Measurements from ENCODE around the gene TRIM8. TPM values are rescaled to one million over a fixed set of nuclear protein-coding genes. Genes with fewer than 3 reads are reported as not detected.

The TRIM8 gene
- total RNA-seq, 1 donor, result 126 TPM

GRCh38 chr10:102656791-102657371, 12.6 kb downstream of the TRIM8 start:
- no peak overlapping the region for H2AFZ ChIP-seq (ENCODE audit: low read length)
- TF ChIP-seq, protein P1, sequence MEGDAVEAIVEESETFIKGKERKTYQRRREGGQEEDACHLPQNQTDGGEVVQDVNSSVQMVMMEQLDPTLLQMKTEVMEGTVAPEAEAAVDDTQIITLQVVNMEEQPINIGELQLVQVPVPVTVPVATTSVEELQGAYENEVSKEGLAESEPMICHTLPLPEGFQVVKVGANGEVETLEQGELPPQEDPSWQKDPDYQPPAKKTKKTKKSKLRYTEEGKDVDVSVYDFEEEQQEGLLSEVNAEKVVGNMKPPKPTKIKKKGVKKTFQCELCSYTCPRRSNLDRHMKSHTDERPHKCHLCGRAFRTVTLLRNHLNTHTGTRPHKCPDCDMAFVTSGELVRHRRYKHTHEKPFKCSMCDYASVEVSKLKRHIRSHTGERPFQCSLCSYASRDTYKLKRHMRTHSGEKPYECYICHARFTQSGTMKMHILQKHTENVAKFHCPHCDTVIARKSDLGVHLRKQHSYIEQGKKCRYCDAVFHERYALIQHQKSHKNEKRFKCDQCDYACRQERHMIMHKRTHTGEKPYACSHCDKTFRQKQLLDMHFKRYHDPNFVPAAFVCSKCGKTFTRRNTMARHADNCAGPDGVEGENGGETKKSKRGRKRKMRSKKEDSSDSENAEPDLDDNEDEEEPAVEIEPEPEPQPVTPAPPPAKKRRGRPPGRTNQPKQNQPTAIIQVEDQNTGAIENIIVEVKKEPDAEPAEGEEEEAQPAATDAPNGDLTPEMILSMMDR (IDR thresholded peaks at IDR 0.05; ENCODE audit: extremely low read depth, low read depth, low read length), result no peak
- no peak overlapping the region for H3K27ac ChIP-seq (ENCODE audit: low read depth, low read length)
- H3K4me3 ChIP-seq (ENCODE audit: insufficient read depth, low read length), result no peak overlapping the region
- H4K20me1 ChIP-seq (ENCODE audit: insufficient read depth, low read length), result peaks cover 56% of the 10 kb centered on the region
- H3K4me2 ChIP-seq (ENCODE audit: insufficient read depth, low read length), result no peak overlapping the region
- H3K9me3 ChIP-seq (ENCODE audit: low read depth, low read length), result no peaks in the 10 kb centered on the region
- peak; percentile 52 for DNase-seq (ENCODE audit: insufficient read length, low spot score, missing footprints)
- peaks cover 8% of the 10 kb centered on the region for H3K4me1 ChIP-seq (ENCODE audit: insufficient read depth, low read length)
- peaks cover 61% of the 10 kb centered on the region for H3K36me3 ChIP-seq (ENCODE audit: insufficient read depth, low read length)
- H3K27me3 ChIP-seq (ENCODE audit: insufficient read depth, low read length), result no peaks in the 10 kb centered on the region
- peaks cover 62% of the 10 kb centered on the region for H3K79me2 ChIP-seq (ENCODE audit: insufficient read depth, low read length)

GRCh38 chr10:102657451-102657850, 13.2 kb downstream of the TRIM8 start:
- H3K4me3 ChIP-seq (ENCODE audit: insufficient read depth, low read length), result no peak overlapping the region
- DNase-seq (ENCODE audit: insufficient read length, low spot score, missing footprints), result peak; percentile 50
- H3K27me3 ChIP-seq (ENCODE audit: insufficient read depth, low read length), result no peaks in the 10 kb centered on the region
- H3K9me3 ChIP-seq (ENCODE audit: low read depth, low read length), result no peaks in the 10 kb centered on the region
- no peak overlapping the region for H2AFZ ChIP-seq (ENCODE audit: low read length)
- peaks cover 51% of the 10 kb centered on the region for H4K20me1 ChIP-seq (ENCODE audit: insufficient read depth, low read length)
- TF ChIP-seq, protein P1 (IDR thresholded peaks at IDR 0.05; ENCODE audit: extremely low read depth, low read depth, low read length), result no peak
- peaks cover 56% of the 10 kb centered on the region for H3K79me2 ChIP-seq (ENCODE audit: insufficient read depth, low read length)
- no peak overlapping the region for H3K27ac ChIP-seq (ENCODE audit: low read depth, low read length)
- H3K4me2 ChIP-seq (ENCODE audit: insufficient read depth, low read length), result no peak overlapping the region
- peaks cover 8% of the 10 kb centered on the region for H3K4me1 ChIP-seq (ENCODE audit: insufficient read depth, low read length)
- peaks cover 59% of the 10 kb centered on the region for H3K36me3 ChIP-seq (ENCODE audit: insufficient read depth, low read length)

DNA sequence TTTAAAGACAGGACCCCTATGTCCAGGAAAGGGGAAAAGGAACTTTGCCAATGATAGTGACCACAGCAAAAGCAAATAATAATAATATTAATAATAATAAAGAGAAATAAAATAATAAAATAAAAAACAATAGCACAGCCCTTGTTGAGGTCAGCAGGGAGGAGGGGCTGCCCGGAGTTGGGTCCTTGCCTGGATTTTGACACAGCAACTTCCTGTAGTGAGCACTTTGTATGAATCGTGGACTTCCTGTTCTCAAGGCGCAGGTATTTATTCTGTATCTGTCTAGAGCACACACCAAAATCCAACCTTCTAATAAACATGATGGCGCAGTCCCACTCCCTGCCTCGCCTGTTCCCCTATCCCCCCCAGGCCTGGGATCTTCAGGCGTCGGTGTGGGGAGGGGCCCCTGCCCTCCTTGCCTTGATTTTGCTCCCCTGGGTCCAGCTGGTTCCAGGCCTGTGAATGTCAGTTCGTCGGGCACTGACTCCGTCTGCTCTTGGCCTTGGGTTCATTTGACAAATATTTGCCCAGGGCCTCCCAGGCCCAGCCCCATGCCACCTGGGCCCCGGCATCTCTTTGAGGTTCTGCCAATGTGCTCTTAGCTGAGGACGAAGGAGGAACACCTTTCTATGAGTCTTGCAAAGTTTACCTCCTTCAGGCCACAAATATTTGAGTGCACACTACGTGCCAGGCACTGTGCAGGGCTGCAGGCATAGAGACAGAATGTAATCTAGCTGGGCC, 13.9 kb downstream of the TRIM8 start:
- H3K36me3 ChIP-seq (ENCODE audit: insufficient read depth, low read length), result peaks cover 52% of the 10 kb centered on the region
- H3K27me3 ChIP-seq (ENCODE audit: insufficient read depth, low read length), result no peaks in the 10 kb centered on the region
- H3K4me1 ChIP-seq (ENCODE audit: insufficient read depth, low read length), result peaks cover 8% of the 10 kb centered on the region
- TF ChIP-seq, protein P1 (IDR thresholded peaks at IDR 0.05; ENCODE audit: extremely low read depth, low read depth, low read length), result no peak
- peaks cover 49% of the 10 kb centered on the region for H3K79me2 ChIP-seq (ENCODE audit: insufficient read depth, low read length)
- no peak overlapping the region for H2AFZ ChIP-seq (ENCODE audit: low read length)
- peaks cover 45% of the 10 kb centered on the region for H4K20me1 ChIP-seq (ENCODE audit: insufficient read depth, low read length)
- H3K4me2 ChIP-seq (ENCODE audit: insufficient read depth, low read length), result no peak overlapping the region
- peak; percentile 84 for DNase-seq (ENCODE audit: insufficient read length, low spot score, missing footprints)
- H3K9me3 ChIP-seq (ENCODE audit: low read depth, low read length), result no peaks in the 10 kb centered on the region
- no peak overlapping the region for H3K4me3 ChIP-seq (ENCODE audit: insufficient read depth, low read length)
- no peak overlapping the region for H3K27ac ChIP-seq (ENCODE audit: low read depth, low read length)

- Histone ChIP-seq H3K36me3 (ENCODE audit: insufficient read depth, low read length) (peaks cover 50% of the 10 kb centered on the region), H3K27me3 (ENCODE audit: insufficient read depth, low read length) (no peaks in the 10 kb centered on the region), H4K20me1 (ENCODE audit: insufficient read depth, low read length) (peaks cover 39% of the 10 kb centered on the region), H3K4me2 (ENCODE audit: insufficient read depth, low read length) (no peak overlapping the region), H3K79me2 (ENCODE audit: insufficient read depth, low read length) (peaks cover 42% of the 10 kb centered on the region), H3K27ac (ENCODE audit: low read depth, low read length) (no peak overlapping the region), H2AFZ (ENCODE audit: low read length) (no peak overlapping the region), H3K4me1 (ENCODE audit: insufficient read depth, low read length) (peaks cover 8% of the 10 kb centered on the region), H3K9me3 (ENCODE audit: low read depth, low read length) (no peaks in the 10 kb centered on the region), H3K4me3 (ENCODE audit: insufficient read depth, low read length) (no peak overlapping the region)
- TF ChIP-seq, protein P1 (IDR thresholded peaks at IDR 0.05; ENCODE audit: extremely low read depth, low read depth, low read length), result no peak
- DNase-seq (ENCODE audit: insufficient read length, low spot score, missing footprints), result peak; percentile 41
Measured at GRCh38 chr10:102658802-102659201, 14.5 kb downstream of the TRIM8 start.

All from osteoblast (primary cell).